H9 (cell line): ENCODE measurements around the gene PCDH9. TPM values are rescaled to one million over a fixed set of nuclear protein-coding genes. Genes with fewer than 3 reads are reported as not detected.

Source experiments
- DNase-seq: peaks from one replicate; pipeline ENCODE4 v3.0.0-alpha.2; 2017
- H2AFZ ChIP-seq: one replicate; pipeline ENCODE4 v1.6.1; 2013; ENCODE audit warnings: mild to moderate bottlenecking, low read length, control low read depth, moderate library complexity
- H2AK5ac ChIP-seq: 2 replicates; pipeline ENCODE4 v1.6.1; 2013; ENCODE audit warnings: low read length, control low read depth, mixed read lengths; ENCODE audit not compliant: insufficient read length
- H2BK120ac ChIP-seq: one replicate; pipeline ENCODE4 v1.6.1; 2013; ENCODE audit warnings: low read depth, mild to moderate bottlenecking, low read length, control low read depth, inconsistent platforms; ENCODE audit not compliant: poor library complexity, severe bottlenecking
- H2BK12ac ChIP-seq: 2 replicates; pipeline ENCODE4 v1.6.1; 2013; ENCODE audit warnings: low read length, control low read depth, mixed read lengths, low read depth; ENCODE audit not compliant: insufficient read length
- H2BK15ac ChIP-seq: 2 replicates; pipeline ENCODE4 v1.6.1; 2013; ENCODE audit warnings: low read depth, low read length, control low read depth
- H2BK20ac ChIP-seq: one replicate; pipeline ENCODE4 v1.6.1; 2013; ENCODE audit warnings: low read depth, mild to moderate bottlenecking, low read length, control low read depth, inconsistent platforms; ENCODE audit not compliant: poor library complexity, severe bottlenecking
- H2BK5ac ChIP-seq: 2 replicates; pipeline ENCODE4 v1.6.1; 2013; ENCODE audit warnings: low read length, control low read depth, mixed read lengths; ENCODE audit not compliant: insufficient read length
- H3K14ac ChIP-seq: 2 replicates; pipeline ENCODE4 v1.6.1; 2013; ENCODE audit warnings: low read length, control low read depth; ENCODE audit not compliant: insufficient read depth
- H3K18ac ChIP-seq: 2 replicates; pipeline ENCODE4 v1.6.1; 2013; ENCODE audit warnings: low read depth, mild to moderate bottlenecking, mixed read lengths, low read length, control low read depth; ENCODE audit not compliant: insufficient read length
- H3K23ac ChIP-seq: 2 replicates; pipeline ENCODE4 v1.6.1; 2013; ENCODE audit warnings: low read length, control low read depth, mixed read lengths, low read depth; ENCODE audit not compliant: insufficient read length
- H3K23me2 ChIP-seq: 2 replicates; pipeline ENCODE4 v1.6.1; 2013; ENCODE audit warnings: low read depth, mild to moderate bottlenecking, mixed read lengths, low read length, control low read depth; ENCODE audit not compliant: insufficient read length, poor library complexity, severe bottlenecking
- H3K27ac ChIP-seq: 2 replicates; pipeline ENCODE4 v1.5.1; 2013; ENCODE audit warnings: low read length, control low read depth, mixed read lengths, low read depth; ENCODE audit not compliant: insufficient read length
- H3K27me3 ChIP-seq: 2 replicates; pipeline ENCODE4 v1.6.1; 2013; ENCODE audit warnings: low read length, control low read depth, inconsistent platforms; ENCODE audit not compliant: insufficient read depth
- H3K4ac ChIP-seq: 2 replicates; pipeline ENCODE4 v1.6.1; 2013; ENCODE audit warnings: low read depth, mild to moderate bottlenecking, control low read depth, inconsistent platforms, low read length, moderate library complexity
- H3K4me1 ChIP-seq: 2 replicates; pipeline ENCODE4 v1.6.1; 2013; ENCODE audit warnings: low read length, control low read depth, inconsistent platforms; ENCODE audit not compliant: insufficient read depth
- H3K4me2 ChIP-seq: 2 replicates; pipeline ENCODE4 v1.6.1; 2013; ENCODE audit warnings: low read length, control low read depth, mixed read lengths; ENCODE audit not compliant: insufficient read length, insufficient read depth
- H3K56ac ChIP-seq: 2 replicates; pipeline ENCODE4 v1.6.1; 2013; ENCODE audit warnings: low read depth, mild to moderate bottlenecking, mixed read lengths, low read length, control low read depth; ENCODE audit not compliant: insufficient read length
- H3K79me1 ChIP-seq: 2 replicates; pipeline ENCODE4 v1.6.1; 2013; ENCODE audit warnings: low read depth, mild to moderate bottlenecking, moderate library complexity, low read length, control low read depth, inconsistent platforms; ENCODE audit not compliant: insufficient read depth, poor library complexity, severe bottlenecking
- H3K79me2 ChIP-seq: 2 replicates; pipeline ENCODE4 v1.6.1; 2013; ENCODE audit warnings: low read length, control low read depth, inconsistent platforms; ENCODE audit not compliant: insufficient read depth
- H3K9ac ChIP-seq: 2 replicates; pipeline ENCODE4 v1.6.1; 2013; ENCODE audit warnings: low read length, control low read depth, mixed read lengths; ENCODE audit not compliant: insufficient read length; ENCODE audit errors: extremely low read depth
- H3K9me3 ChIP-seq: one replicate; pipeline ENCODE4 v1.6.1; 2013; ENCODE audit warnings: low read depth, low read length, inconsistent platforms; ENCODE audit not compliant: control insufficient read depth
- H3T11ph ChIP-seq: one replicate; pipeline ENCODE4 v1.6.1; 2013; ENCODE audit warnings: mild to moderate bottlenecking, low read length, control low read depth, inconsistent platforms
- H4K20me1 ChIP-seq: one replicate; pipeline ENCODE4 v1.6.1; 2013; ENCODE audit not compliant: control insufficient read depth, insufficient read length, insufficient read depth
- H4K5ac ChIP-seq: 2 replicates; pipeline ENCODE4 v1.6.1; 2013; ENCODE audit warnings: low read depth, mild to moderate bottlenecking, mixed read lengths, low read length, control low read depth; ENCODE audit not compliant: insufficient read length
- H4K8ac ChIP-seq: replicated peaks from 2 replicates; pipeline ENCODE4 v1.6.1; 2013; ENCODE audit warnings: low read length, control low read depth, mixed read lengths, low read depth; ENCODE audit not compliant: insufficient read length
- H4K91ac ChIP-seq: 2 replicates; pipeline ENCODE4 v1.6.1; 2013; ENCODE audit warnings: low read depth, mild to moderate bottlenecking, moderate library complexity, mixed read lengths, low read length, control low read depth; ENCODE audit not compliant: insufficient read length
- H3K27ac Mint-ChIP-seq, 3 experiments: 2 replicates in 2 of 3; 3 replicates in 1 of 3; pipeline ENCODE4 v1.8.0; 2020 to 2021; ENCODE audit warnings: mixed read lengths in 3 of 3, mild to moderate bottlenecking in 1 of 3, moderate library complexity in 1 of 3
- H3K27me3 Mint-ChIP-seq: 2 replicates; pipeline ENCODE4 v1.8.0; 2021; ENCODE audit warnings: low read depth, mild to moderate bottlenecking, moderate library complexity, mixed read lengths
- H3K36me3 Mint-ChIP-seq, 3 experiments: 2 replicates in 2 of 3; 3 replicates in 1 of 3; pipeline ENCODE4 v1.8.0; 2020 to 2021; ENCODE audit warnings: low read depth in 3 of 3, mixed read lengths in 3 of 3; ENCODE audit not compliant: insufficient read depth in 1 of 3
- H3K4me1 Mint-ChIP-seq, 2 experiments: 2 replicates each; pipeline ENCODE4 v1.8.0; 2020; ENCODE audit warnings: mixed read lengths in 2 of 2
- H3K4me3 Mint-ChIP-seq, 2 experiments: 2 replicates in 1 of 2; 3 replicates in 1 of 2; pipeline ENCODE4 v1.8.0; 2020 to 2021; ENCODE audit warnings: mild to moderate bottlenecking in 2 of 2, mixed read lengths in 2 of 2, moderate library complexity in 1 of 2
- H3K9me3 Mint-ChIP-seq, 2 experiments: 2 replicates in 1 of 2; 3 replicates in 1 of 2; pipeline ENCODE4 v1.8.0; 2020; ENCODE audit warnings: mild to moderate bottlenecking in 2 of 2, mixed read lengths in 2 of 2, moderate library complexity in 1 of 2
- WGBS: extraction: QIAGEN DNeasy Blood & Tissue Kit; methylation state at CpG from one replicate; pipeline ENCODE4 v1.1.7; 2013; ENCODE audit warnings: missing lambda C conversion rate, low lambda C conversion rate, mixed read lengths; ENCODE audit not compliant: insufficient read length; ENCODE audit errors: extremely low coverage; 5-methylcytosine and 5-hydroxymethylcytosine counted together
- total RNA-seq: library from RNA; stranded (reverse); gene quantifications from 2 replicates; pipeline ENCODE4 v1.2.1, GENCODE V29; 2021
- TF ChIP-seq, protein P1 (sequence below): fragments of 200-600 bp; sonication (generic); conservative IDR thresholded peaks from 3 replicates; pipeline ENCODE4 v1.8.0; 2021; ENCODE audit warnings: antibody characterized with exemption, mild to moderate bottlenecking

PCDH9 gene
- total RNA-seq, 1 experiment from 2014 or later = 0.11 TPM

- no peak overlapping the region for H4K8ac ChIP-seq
- H4K20me1 ChIP-seq = no peaks in the 10 kb centered on the region
- H3K79me2 ChIP-seq = no peaks in the 10 kb centered on the region
- Mint-ChIP-seq H3K27ac (no peak overlapping the region), H3K4me3 (no peak overlapping the region), H3K9me3 (no peaks in the 10 kb centered on the region), H3K27me3 (no peaks in the 10 kb centered on the region; the same call in 1 of the 2 replicates), H3K36me3 (no peaks in the 10 kb centered on the region), H3K4me1 (peaks cover 3 to 4% of the 10 kb centered on the region in 2 experiments; a peak in 3 of 4 replicates)
- no peak overlapping the region for H3K9ac ChIP-seq
- no peak overlapping the region for H3T11ph ChIP-seq
- no peak overlapping the region for H2BK15ac ChIP-seq
- WGBS = no CpG with 5 or more reads among the region's 4 CpGs
- no peaks in the 10 kb centered on the region for H3K9me3 ChIP-seq
- H3K27ac ChIP-seq = no peak overlapping the region
- H3K56ac ChIP-seq = no peak overlapping the region
- H3K4me2 ChIP-seq = no peak overlapping the region
- no peaks in the 10 kb centered on the region for H3K4me1 ChIP-seq
- no peak overlapping the region for H4K91ac ChIP-seq
- H3K23me2 ChIP-seq = no peaks in the 10 kb centered on the region
- H3K14ac ChIP-seq = no peak overlapping the region
- H3K18ac ChIP-seq = no peak overlapping the region
- no peak overlapping the region for H2BK5ac ChIP-seq
- H4K5ac ChIP-seq = no peak overlapping the region
- no peaks in the 10 kb centered on the region for H3K79me1 ChIP-seq
- DNase-seq = no peak
- no peak overlapping the region for H2AFZ ChIP-seq
- H2BK20ac ChIP-seq = no peak overlapping the region
- no peak overlapping the region for H2BK120ac ChIP-seq
- no peak overlapping the region for H2AK5ac ChIP-seq
- no peak overlapping the region for H3K23ac ChIP-seq
- no peaks in the 10 kb centered on the region for H3K27me3 ChIP-seq
- no peak overlapping the region for H2BK12ac ChIP-seq
- no peak overlapping the region for H3K4ac ChIP-seq
- TF ChIP-seq, protein P1, sequence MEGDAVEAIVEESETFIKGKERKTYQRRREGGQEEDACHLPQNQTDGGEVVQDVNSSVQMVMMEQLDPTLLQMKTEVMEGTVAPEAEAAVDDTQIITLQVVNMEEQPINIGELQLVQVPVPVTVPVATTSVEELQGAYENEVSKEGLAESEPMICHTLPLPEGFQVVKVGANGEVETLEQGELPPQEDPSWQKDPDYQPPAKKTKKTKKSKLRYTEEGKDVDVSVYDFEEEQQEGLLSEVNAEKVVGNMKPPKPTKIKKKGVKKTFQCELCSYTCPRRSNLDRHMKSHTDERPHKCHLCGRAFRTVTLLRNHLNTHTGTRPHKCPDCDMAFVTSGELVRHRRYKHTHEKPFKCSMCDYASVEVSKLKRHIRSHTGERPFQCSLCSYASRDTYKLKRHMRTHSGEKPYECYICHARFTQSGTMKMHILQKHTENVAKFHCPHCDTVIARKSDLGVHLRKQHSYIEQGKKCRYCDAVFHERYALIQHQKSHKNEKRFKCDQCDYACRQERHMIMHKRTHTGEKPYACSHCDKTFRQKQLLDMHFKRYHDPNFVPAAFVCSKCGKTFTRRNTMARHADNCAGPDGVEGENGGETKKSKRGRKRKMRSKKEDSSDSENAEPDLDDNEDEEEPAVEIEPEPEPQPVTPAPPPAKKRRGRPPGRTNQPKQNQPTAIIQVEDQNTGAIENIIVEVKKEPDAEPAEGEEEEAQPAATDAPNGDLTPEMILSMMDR = no peak
Measured at GRCh38 chr13:66519259-66519658, 710.9 kb downstream of the PCDH9 start.
